Panc1 (cell line): ENCODE measurements around the gene B4GALT5.

Experiments used
- CTCF ChIP-seq: fragments of 450-650 bp; IDR thresholded peaks from 2 replicates; pipeline ENCODE4 v1.5.1; 2017; ENCODE audit warnings: mild to moderate bottlenecking
- POLR2AphosphoS5 ChIP-seq: IDR thresholded peaks from 2 replicates; pipeline ENCODE4 v1.6.1; 2012; ENCODE audit warnings: mild to moderate bottlenecking, low read depth, low read length, moderate library complexity
- SIN3A ChIP-seq: IDR thresholded peaks from 2 replicates; pipeline ENCODE4 v1.6.1; 2012; ENCODE audit warnings: low read depth, mild to moderate bottlenecking, low read length, moderate library complexity, borderline replicate concordance; ENCODE audit not compliant: insufficient read depth
- TCF7L2 ChIP-seq: IDR thresholded peaks from 2 replicates; pipeline ENCODE4 v1.6.1; 2011; ENCODE audit warnings: mild to moderate bottlenecking, low read depth, low read length, inconsistent platforms
- TF ChIP-seq, protein P1 (sequence below), 2 experiments: IDR thresholded peaks; 2 replicates each; pipeline ENCODE4 v1.6.1; 2011 to 2012; ENCODE audit warnings: low read depth in 2 of 2, control low read depth in 1 of 2, low read length in 1 of 2, mild to moderate bottlenecking in 1 of 2, moderate library complexity in 1 of 2; ENCODE audit not compliant: insufficient read depth in 1 of 2

- TF ChIP-seq, protein P1, sequence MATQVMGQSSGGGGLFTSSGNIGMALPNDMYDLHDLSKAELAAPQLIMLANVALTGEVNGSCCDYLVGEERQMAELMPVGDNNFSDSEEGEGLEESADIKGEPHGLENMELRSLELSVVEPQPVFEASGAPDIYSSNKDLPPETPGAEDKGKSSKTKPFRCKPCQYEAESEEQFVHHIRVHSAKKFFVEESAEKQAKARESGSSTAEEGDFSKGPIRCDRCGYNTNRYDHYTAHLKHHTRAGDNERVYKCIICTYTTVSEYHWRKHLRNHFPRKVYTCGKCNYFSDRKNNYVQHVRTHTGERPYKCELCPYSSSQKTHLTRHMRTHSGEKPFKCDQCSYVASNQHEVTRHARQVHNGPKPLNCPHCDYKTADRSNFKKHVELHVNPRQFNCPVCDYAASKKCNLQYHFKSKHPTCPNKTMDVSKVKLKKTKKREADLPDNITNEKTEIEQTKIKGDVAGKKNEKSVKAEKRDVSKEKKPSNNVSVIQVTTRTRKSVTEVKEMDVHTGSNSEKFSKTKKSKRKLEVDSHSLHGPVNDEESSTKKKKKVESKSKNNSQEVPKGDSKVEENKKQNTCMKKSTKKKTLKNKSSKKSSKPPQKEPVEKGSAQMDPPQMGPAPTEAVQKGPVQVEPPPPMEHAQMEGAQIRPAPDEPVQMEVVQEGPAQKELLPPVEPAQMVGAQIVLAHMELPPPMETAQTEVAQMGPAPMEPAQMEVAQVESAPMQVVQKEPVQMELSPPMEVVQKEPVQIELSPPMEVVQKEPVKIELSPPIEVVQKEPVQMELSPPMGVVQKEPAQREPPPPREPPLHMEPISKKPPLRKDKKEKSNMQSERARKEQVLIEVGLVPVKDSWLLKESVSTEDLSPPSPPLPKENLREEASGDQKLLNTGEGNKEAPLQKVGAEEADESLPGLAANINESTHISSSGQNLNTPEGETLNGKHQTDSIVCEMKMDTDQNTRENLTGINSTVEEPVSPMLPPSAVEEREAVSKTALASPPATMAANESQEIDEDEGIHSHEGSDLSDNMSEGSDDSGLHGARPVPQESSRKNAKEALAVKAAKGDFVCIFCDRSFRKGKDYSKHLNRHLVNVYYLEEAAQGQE (IDR thresholded peaks at IDR 0.05; ENCODE audit: insufficient read depth in 1 of 2, low read depth in 2 of 2, low read length in 1 of 2), result no peak
- TF ChIP-seq POLR2AphosphoS5 (no peak), CTCF (no peak), SIN3A (no peak), TCF7L2 (no peak)
These were observed 2.6 kb downstream of the B4GALT5 start for GRCh38 chr20:49710971-49711666.
